ENCODE data around the gene AOPEP.
"Not testable (repeated sequence)": the region's sequence is repeated elsewhere in the genome, so short reads cannot be mapped to it uniquely, and the experiment has no call there.

The AOPEP gene

GRCh38 chr9:94812343-94812742 is 85.8 kb downstream of the AOPEP start:
- DNase-seq (ENCODE audit: low spot score) (peak; percentile 82), FAIRE-seq (peak; percentile 83)

GRCh38 chr9:94813379-94813778 is 86.9 kb downstream of the AOPEP start:
- no peak for DNase-seq (ENCODE audit: low spot score)
- no peak for FAIRE-seq

DNA sequence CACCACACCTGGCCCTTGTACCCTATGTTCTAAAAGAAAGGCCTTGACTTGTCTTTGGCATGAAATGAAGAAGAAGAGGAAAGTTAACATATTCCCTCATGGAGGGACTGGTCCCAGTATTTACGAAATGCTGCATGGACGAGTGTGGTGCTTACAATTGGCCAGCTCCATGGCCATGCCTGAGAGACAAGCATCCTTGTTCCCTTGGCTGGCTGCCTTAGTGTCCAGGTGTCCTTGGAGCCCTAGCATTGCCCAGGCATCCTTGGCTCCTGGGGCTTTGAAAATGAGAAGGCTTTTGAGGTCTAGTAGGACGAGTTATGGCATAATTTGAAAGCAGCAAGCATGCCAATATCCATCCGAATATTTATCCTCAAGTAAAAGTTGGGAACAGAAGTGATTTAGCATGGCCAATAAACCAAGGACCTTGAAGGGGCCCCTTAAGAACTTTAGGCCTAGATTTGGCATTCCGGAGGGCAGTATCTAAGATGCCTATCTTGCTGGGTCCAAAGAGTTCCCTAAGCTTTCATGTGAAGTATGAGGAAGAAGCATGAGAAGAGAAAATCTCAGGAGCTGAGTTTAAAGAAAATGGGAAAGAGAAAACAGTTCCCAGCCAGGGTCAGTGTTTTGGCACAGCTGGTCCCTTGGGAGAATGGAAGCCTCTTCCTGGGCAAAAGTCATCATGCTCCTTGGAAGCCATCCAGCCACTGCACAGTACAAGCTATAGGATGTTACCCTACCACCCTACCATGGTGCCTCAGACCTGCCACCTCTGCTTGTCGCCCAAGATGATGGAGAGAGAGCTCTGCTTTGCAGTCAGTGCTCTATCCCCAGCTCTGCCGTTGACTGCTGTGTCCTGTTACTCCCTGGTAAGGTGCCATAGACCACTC is 91.0 kb downstream of the AOPEP start:
- DNase-seq (ENCODE audit: low spot score) (no peak), FAIRE-seq (no peak)

DNA sequence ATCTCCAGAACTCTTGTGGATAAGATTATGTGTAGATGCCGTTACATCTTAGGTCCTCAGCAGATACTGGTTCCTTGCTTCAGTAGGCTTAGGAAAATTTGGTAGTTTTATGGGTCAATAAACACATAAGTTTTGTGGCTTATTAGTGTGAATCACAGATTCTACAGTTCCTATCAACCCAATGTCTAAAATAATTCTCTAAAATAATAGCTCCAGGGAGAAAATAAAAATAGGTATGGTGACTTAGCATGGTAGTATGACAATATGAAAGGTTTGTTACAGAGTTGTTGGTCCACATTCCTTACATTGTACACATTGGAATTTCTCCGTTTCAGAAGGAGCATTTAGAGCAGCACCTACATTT is 91.7 kb downstream of the AOPEP start:
- DNase-seq (ENCODE audit: low spot score) (no peak), FAIRE-seq (no peak)

- no peak for DNase-seq (ENCODE audit: low spot score)
- FAIRE-seq, result no peak
These were observed 92.7 kb downstream of the AOPEP start for GRCh38 chr9:94819161-94819687.

- no peak for DNase-seq (ENCODE audit: low spot score)
- no peak for FAIRE-seq
These were observed 94.8 kb downstream of the AOPEP start for GRCh38 chr9:94821098-94821887.

DNA sequence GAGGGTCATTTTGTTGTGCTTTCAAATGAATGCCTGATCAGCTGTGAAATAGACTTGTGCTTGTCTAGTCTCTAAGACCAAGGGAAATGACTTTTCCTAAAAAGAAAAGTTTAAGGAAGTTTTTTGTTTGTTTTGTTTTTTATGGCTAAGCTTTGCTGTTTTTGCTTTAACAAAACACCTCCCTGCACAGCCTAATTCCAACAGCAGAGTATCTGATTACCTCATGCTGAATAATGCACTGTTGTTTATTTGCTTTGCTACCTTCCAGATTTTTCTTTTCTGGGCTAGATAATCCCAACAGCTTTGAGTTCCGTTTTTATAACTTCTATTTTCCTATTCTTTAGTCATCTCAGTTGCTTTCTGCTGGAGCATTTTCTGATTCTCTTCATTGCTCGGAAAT is 95.8 kb downstream of the AOPEP start:
- DNase-seq (ENCODE audit: low spot score), result no peak
- FAIRE-seq, result no peak

GRCh38 chr9:94823710-94824109 is 97.2 kb downstream of the AOPEP start:
- no peak for DNase-seq (ENCODE audit: low spot score)
- FAIRE-seq, result no peak

DNA sequence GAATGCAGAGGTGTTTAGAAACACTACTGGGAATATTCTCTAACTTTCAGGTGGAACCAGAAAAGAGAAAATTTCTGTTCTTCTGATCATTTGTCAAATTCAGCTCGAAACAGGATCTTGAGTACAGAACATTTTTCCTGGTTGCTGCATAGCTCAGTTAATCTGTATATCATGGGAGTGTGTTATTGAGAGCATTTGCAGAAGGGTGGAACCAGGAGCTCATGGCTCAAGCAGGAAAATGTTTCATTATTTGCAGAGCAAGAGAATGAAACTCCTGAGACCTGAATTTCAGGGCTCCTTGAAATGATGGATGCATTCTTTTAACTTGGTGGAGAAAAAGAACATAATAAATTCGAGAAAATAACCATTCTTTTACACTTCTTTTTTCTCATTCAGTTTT is 97.9 kb downstream of the AOPEP start:
- FAIRE-seq, result no peak
- DNase-seq (ENCODE audit: low spot score), result no peak

- DNase-seq (ENCODE audit: low spot score) (no peak), FAIRE-seq (no peak)
These were observed 98.6 kb downstream of the AOPEP start for GRCh38 chr9:94824913-94825610.

DNA sequence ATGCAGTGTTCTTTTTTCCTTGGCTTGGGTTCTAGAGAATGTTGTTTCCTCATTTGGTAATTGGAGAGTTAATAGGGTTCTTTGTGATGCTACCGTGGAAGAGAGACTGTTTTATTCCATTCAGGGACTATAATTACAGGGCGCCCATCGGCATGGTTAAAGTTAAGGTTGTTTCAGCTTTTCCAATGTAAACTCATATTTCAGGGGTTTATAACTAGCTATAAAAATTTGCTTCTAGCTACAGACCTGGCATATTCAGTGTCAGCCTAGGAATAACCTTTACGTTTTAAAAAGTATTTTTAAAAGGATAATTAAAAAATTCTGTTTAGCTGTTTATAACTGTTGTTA is 99.1 kb downstream of the AOPEP start:
- FAIRE-seq (no peak), DNase-seq (ENCODE audit: low spot score) (no peak)

- no peak for FAIRE-seq
- no peak for DNase-seq (ENCODE audit: low spot score)
These were observed 99.5 kb downstream of the AOPEP start for GRCh38 chr9:94826044-94826443.

GRCh38 chr9:94826644-94827410 is 100.3 kb downstream of the AOPEP start:
- no peak for DNase-seq (ENCODE audit: low spot score)
- no peak for FAIRE-seq

DNA sequence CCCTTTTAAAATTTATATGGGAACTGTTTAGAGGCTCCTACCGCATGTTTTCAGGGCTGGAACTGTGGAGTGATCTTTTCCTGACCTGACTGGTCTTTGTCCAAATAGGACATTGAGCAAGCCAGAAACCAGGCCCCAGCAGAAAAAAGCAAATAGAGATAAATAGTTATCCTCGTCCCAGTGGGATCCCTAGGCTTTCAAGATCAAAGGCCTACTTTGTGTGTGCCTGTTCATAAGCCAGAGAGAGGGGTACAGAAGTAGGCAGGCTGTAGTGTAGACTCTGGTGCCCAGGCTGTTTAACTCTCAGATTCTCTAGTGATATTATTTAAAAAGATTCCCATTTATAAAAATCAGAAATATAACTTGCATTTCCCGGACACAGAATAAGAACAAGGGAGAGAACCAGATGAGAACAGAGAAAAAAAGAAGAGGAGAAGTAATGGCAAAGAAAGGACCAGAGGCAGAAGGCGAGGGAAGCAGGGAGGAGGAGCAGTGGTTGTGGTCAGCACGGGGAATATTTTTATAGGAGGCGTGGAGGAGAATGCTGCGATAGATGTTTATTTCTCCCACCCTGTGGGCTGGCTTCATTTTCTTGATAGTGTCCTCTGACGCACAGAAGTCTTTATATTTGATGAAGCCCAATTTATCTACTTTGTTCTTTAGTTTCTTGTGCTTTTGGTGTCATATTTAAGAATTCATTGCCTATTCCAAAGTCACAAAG is 101.2 kb downstream of the AOPEP start:
- DNase-seq (ENCODE audit: low spot score), result no peak
- no peak for FAIRE-seq

DNA sequence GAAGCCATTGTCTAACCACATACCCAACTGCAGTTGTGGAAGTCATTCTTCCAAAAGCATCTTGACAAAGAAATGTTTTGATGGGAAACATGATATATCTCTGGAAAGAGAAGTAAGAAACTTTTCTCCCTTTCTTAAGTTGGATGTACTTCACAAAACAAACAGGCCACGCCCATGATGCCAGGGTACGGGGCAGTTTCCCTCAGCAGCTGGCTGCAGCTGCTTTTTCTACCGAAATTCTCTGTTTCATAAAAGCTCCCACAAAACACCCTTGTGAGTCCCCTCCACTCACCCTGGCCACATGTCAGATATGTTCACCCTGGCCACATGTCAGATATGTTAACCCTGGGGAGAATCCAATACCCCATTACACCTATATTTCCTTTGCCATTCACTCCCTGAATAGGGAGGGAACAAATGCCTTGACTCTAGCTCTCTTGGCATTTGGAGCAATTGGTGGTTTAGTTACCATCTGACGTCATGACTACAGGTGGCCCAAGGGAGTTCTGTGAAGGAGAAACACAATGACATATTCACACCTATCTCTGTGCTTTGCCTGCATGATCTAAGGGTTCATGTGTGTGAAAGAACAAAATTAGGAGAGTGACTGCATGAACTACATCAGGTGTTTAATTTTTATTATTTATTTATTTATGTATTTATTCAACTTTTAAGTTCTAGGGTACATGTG is 103.0 kb downstream of the AOPEP start:
- DNase-seq (ENCODE audit: low spot score), result no peak
- no peak for FAIRE-seq

- not testable (repeated sequence) for DNase-seq (ENCODE audit: low spot score); FAIRE-seq
These were observed 103.6 kb downstream of the AOPEP start for GRCh38 chr9:94830071-94830604.

DNA sequence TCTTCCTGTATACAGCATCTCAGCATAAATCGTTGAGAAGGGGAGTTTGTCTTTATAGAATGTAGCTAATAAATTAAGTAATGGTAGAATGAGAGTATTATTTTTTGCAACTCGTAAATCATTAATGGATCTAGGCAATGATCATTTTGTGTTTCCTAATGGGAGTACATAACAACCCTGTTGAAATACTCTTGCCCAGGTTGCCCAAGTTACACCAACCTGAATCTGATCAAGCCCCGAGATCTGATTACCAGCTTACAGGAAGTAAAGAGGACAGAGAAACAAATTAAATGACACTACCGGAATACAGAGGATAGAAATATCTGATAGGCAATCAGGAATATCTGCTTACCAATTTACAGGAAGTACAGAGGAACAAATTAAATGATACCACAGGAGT is 107.3 kb downstream of the AOPEP start:
- no peak for DNase-seq (ENCODE audit: low spot score)
- no peak for FAIRE-seq

GRCh38 chr9:94837404-94837803 is 110.9 kb downstream of the AOPEP start:
- FAIRE-seq, result no peak

GRCh38 chr9:94839398-94839797 is 112.9 kb downstream of the AOPEP start:
- FAIRE-seq (no peak), DNase-seq (ENCODE audit: low spot score) (no peak)

More at GRCh38 chr9:94837404-94837803, 110.9 kb downstream of the AOPEP start:
- no peak for DNase-seq (ENCODE audit: low spot score)

DNA sequence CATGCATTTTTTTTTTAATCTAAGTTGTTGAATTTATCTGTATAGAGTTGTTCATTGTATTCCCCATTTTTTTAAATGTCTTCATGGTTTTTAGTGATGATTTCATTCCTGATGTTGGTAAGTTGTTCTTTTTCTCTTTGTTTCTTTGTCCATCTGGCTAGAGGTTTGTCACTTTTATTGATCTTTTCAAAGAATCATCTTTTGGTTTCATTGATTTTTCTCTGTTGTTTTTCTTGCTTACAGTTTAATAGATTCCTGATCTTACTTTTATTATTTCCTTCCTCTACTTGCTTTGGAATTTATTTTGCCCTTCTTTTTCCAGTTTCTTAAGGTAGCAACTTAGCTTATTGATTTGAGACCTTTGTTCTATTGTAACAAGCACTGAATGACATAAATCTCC is 114.2 kb downstream of the AOPEP start:
- FAIRE-seq (no peak), DNase-seq (ENCODE audit: low spot score) (no peak)
